ENCODE measurements around the gene FXYD7.
A peak's percentile ranks its signal among the peaks of the same experiment; 100 is the strongest.
"Not testable (repeated sequence)": the region's sequence is repeated elsewhere in the genome, so short reads cannot be mapped to it uniquely, and the experiment has no call there.

Gene FXYD7

DNA sequence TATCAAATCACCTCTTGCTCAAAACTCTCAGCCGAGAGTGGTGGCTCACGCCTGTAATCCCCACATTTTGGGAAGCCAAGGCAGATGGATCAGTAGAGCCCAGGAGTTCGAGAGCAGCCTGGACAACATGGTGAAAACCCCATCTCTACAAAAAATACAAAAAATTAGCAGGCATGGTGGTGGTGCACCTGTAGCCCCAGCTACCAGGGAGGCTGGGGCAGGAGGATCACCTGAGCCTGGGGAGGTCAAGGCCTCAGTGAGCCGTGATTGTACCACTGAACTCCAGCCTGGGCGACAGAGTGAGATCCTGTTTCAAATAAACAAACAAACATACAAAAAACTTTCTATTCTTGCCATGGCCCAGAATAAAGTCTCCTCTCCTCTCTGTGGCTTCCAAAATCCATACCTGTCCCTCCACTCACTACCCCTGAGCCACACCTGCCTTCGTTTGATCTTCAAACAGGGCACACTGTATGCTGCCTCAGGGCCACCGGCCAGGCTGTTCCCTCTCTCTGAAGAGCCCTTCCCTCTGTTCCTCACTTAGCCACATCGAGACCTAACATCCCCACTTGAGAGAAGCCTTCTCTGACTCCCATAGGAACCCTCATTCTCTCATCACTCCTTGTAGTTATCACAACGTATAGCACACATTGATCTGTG is 14.5 kb upstream of the FXYD7 start:
- DNase-seq = no peak

DNA sequence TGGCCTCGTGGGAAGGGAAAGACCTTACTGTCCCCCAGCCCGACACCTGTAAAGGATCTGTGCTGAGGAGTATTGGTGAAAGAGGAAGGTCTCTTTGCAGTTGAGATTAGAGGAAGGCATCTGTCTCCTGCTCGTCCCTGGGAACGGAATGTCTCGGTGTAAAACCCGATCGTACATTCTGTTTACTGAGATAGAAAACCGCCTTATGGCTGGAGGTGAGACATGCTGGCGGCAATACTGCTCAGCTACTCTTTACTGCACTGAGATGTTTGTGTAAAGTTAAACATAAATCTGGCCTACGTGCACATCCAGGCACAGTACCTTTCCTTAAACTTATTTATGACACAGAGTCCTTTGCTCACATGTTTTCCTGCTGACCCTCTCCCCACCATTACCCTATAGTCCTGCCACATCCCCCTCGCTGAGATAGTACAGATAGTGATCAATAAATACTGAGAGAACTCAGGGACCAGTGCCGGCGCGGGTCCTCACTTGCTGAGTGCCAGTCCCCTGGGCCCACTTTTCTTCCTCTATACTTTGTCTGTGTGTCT is 13.3 kb upstream of the FXYD7 start:
- DNase-seq = not testable (repeated sequence)

DNA sequence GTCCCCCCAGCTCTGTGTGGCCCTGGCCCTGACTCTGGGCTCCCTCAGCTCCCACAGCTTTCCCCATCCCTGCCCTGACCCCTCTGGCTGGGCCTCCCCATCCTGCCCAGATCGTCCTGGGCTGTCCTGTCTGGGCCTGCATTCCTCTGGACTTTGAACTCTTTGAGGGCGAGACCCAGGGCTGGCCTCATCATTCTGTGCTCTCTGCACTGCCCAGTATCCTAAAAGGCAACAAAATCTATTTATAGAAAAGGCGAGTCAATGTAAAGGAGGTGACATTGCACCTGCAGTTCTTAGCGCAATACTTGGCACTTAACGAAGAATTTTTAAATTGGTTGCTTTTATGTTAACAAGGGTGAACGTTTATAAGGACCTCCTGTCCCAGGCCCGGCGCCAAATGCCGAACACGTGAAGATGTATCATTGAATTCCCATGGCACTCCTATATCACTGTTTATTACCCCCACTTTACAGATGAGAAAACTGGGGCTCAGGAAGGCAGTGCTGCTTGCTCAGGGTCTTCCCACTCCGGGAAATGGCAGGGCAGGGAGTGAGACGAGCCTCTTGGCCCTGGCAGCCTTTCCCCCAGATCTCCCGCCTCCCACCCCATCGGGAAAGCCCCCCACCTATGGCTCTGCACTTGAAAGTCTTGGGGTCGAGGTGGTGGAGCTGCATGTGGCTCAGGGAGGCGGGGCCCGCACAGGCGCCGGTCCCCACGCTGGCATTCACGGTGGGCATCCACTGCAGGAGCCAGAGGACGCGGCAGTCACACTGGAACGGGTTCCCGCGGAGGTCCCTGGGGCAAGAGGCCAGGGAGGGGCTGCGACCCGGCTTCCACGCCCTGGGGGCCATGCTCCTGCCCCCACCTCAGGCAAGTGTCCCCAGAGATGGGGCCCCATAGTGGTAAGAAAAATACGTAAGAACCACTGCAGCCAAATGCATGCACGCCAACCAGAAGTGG is 12.0 kb upstream of the FXYD7 start:
- DNase-seq = no peak

DNA sequence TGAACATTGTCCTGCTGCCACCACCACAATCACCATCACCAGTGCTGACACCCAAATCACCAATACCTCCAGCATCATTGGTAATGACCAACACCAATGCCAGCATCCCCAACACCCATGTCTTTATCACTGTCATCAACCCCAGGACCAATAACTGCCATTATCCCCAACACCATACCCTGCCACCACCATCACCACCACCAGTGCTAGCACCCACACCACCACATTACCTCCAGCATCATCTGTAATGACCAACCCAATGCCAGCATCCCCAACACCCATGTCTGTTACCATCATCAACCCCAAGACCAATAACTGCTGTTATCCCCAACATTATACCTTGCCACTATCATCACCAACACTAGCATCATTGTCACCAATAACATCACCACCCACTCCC is 10.8 kb upstream of the FXYD7 start:
- DNase-seq = no peak

DNA sequence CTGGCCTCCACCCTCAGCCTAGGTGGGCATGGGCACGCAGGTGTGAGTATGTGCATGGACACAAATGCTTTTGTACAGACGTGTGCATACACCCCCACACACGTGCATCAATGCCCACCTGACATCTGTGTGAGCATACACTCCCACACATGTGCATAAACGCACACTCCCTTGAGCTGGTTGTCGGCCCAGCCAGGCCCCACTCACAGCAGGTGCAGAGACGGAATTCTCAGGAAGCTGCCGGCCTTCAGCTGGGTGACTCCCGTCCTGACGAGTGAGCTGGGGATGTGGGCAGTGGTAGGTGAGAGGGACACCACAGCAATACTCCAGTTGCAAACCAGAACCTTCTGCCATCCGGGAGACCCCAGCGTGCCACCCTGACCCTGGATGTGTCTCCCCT is 9.2 kb upstream of the FXYD7 start:
- no peak for DNase-seq

DNA sequence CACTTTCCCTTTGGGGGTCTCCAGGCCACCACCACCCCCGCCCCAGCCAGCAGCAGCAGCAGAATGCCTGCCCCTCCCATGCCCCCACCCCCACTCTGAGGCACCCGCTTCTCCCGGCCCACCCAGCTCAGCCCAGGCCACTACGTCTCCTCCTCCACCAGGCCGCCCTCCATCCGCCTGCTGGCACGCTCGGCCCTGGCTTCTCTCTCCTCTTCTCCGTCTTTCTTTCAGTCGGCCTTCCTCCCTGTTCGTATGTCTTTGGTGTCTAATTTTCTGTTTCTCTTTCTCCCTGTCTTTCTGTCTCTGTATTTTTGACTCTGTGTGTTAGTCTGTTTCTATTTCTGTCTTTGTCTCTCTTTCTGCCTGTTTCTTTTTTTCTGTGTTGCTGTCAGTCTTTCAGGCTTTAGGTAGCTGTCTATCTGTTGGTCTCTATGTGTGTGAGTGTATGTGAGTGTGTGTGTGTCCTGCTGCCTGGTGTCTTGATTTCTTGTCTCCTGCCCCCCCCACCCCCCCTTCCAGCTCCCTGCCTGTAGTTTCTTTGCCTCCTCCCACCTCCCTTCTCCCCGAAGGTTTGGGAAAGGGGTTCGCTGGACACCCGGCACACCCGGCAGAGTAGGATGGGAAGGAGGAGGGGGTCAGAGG is 8.3 kb upstream of the FXYD7 start, which contains the start of gene LGI4:
TSS of gene LGI4 (minus strand) at position 459 of the 642 bp plus-strand sequence. CDS start at position 80, 379 bp downstream.
- no peak for DNase-seq

DNA sequence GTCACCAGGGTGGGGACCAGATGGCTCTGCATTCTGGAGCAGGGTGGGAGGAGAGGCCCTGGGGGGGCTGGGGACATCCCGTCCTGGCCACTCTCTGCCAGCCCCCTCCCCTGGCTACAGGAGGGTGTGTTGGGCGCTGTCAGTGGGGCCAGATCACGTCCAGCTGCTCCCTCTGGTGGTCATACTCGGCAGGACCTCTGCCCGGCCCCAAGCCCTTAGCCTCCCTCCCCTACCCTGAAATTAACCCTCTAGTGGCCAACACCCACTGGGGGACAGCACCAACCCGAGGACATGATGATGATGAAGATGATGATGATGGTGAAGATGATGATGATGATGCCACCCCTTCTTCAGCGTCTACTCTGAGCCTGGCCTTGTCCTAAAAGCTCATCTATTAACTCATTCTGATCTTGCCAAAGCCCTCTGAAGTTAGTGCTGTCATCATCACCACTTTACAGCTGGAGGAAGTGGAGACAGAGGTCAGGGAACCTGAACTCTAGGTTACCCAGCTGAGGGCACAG is 7.6 kb upstream of the FXYD7 start:
- DNase-seq = peak; percentile 69 to 73

DNA sequence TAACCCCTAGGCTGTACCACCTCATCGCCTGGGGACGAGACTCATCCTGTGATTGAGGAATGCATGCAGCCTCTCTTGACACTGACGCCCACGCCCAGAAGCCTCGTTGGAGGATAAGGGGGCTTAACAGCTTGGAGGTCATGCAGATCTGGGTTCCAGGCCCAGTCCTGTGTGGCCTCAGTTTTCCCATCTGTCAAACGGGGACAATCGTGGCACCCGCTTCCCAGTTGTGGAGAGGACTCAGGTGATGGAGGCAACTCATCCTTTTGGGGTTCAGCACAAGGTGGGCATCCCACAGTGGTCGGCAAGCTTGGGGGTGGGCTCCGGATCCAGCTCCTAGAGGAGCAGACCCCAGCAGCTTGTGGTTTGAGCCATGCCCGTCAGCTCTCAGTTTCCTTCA is 6.8 kb upstream of the FXYD7 start:
- DNase-seq = no peak

DNA sequence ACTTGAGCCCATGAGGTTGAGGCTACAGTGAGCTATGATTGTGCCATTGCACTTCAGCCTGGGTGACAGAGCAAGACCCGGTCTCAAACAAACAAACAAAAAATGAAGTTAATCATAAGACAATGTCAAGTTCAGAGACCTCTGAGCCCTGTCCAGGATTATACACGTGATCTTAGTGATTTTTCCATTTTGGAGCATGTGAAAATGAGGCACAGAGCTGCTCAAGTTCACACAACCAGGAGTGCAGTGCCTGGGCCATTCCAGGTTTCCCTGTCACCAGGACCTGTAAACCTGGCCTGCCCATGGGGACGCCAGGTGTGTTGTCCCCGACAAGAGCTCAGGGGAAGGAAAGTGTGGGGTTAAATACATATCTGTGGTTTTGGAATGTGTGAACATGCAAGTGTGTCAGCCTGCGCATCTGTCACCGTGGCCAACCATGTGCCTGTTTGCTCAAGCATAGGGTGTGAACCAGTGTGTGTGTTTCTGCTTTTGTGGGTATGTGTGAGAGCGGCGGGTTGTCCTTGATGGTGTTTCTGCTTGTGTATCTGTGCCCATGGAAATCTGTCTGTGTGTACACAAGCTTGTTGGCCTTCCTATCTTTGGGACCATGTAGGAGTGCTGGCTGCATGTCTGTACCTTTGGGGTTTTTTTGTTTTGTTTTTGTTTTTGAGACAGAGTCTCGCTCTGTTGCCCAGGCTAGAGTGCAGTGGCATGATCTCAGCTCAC is 5.9 kb upstream of the FXYD7 start:
- DNase-seq = no peak

DNA sequence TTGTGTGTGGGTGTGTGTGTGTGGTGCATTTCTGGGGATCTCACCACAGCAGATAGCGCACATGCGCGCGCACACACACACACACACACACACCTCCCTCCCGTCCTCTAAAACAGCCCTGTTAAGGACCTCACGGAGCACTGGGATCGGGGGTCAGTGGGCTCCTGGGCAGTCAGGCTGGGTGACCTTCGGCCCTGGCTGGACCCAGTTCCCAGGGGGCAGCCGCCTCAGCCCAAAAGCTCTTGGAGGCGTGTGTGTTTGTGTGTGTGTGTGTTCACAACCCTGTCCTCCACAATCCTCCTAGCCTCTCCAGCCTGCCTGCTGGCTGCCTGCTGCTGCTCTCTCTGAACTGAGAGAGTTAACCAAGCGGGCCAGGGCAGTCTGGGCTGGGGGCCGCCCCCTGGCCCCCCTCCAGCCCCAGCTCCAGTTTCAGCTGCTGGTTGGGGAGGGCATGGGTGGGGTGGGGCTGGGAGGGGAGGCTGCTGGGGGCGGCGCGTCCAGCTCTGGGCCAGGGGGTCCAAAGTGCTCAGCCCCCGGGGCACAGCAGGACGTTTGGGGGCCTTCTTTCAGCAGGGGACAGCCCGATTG is 4.7 kb upstream of the FXYD7 start, which contains the start of gene FXYD1:
TSS of gene FXYD1 (plus strand) at position 520 of the 588 bp plus-strand sequence. CDS start 1,256 bp downstream, outside the sequence.
- DNase-seq = no peak

DNA sequence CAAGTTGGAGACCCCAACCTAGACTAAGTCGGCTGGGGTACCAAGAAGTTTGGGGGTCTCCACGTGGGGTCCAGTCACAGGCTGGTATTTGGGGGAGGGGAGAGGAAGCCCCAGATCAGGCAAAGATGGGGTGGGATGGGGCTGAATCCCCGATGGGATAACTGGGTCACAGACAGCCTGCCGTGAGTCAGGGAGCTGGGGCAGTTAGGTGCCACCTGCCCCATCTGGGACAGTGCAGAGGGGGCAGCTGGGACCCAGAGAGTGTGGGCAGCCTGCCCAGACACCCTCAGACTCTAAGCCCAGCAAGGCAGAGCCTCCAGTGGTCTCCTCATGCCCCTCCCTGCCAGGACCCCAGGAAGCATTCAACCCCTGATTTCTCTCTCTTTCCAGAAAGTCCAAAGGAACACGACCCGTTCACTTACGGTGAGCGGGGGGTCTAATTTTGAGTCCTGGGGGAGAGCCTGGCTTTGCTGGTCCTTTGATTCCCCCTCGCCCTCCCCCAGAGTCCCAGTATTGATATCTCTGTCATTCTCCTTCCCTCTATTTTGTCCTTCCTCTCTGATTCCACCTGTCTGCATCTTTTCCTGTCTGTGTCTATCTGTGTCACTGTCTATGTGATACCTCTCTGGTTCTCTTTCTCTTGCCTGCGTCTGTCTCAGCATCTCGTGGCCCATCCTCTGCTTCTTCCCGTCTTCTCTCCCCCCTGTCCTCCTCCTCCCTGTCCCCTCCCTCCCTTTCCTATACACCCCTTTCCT is 2.7 kb upstream of the FXYD7 start:
- no peak for DNase-seq

DNA sequence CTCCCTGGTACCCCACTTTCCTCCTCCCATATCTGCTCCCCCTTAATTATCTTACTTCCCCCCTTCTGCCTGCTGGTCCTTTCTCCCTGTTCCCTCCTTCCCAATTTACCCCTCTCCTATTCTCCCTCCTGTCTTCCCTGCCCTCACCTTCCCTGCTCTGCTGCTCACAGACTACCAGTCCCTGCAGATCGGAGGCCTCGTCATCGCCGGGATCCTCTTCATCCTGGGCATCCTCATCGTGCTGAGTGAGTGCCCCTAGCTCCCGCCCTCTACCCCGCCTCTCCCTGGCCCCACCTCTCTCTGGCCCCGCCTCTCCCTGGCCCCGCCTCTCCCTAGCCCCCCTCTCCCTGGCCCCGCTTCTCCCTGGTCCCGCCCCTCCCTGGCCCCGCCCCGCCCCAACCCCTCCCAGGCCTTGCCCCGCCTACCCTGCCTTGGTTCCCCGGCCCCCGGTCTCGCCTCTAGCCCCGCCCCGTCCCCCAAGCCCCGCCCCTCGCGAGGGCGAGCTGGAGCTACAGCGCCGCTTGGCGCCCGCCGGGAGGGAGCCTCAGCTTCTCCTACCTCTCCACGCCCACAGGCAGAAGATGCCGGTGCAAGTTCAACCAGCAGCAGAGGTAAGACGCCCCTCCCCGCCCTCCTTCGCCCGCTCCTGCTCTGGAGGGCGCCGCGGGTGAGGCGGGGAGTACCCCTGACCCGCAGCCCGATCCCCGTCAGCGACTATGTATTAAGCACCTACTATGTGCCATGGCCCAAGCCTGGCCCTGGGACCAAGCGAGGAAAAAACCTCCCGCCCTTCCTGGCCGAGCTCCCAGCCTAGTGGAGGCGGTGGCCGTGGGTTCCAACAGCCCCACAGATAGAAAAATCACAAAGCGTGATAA is 1.9 kb upstream of the FXYD7 start:
- DNase-seq = peak; percentile 94 to 98

DNA sequence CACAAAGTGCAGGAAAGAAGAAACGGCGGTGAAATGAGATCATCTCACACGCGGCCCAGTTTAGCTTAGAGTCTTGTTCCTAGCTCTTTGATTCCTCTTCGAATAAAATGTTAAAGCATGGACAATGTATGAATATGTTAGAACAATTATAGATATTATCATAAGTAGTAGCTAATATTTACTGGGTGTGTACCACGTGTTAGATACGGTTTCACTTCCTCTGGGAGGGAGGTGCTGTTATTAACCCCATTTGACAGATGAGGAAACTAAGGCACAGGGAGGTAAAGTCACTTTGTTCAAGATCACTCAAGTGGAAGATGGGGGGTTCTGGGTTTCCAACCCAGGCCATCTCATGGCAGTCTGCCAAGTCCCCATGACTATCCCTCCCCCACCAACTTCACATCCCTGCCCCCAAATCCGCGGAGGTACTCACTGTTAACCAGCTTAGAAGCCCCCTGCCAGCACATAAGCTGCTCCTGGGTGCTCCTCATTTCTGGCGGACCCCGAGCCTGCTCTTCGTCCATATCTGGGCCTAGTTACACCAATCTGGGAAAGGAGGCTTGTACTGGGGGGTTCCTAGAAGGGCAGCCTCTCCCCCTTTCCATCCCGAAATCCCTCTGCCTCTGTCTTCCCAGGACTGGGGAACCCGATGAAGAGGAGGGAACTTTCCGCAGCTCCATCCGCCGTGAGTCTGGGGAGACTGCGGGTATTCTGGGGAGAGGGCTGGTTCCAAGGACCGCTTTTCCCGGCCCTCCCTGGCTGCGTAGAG is 1.0 kb upstream of the FXYD7 start:
- DNase-seq = no peak

DNA sequence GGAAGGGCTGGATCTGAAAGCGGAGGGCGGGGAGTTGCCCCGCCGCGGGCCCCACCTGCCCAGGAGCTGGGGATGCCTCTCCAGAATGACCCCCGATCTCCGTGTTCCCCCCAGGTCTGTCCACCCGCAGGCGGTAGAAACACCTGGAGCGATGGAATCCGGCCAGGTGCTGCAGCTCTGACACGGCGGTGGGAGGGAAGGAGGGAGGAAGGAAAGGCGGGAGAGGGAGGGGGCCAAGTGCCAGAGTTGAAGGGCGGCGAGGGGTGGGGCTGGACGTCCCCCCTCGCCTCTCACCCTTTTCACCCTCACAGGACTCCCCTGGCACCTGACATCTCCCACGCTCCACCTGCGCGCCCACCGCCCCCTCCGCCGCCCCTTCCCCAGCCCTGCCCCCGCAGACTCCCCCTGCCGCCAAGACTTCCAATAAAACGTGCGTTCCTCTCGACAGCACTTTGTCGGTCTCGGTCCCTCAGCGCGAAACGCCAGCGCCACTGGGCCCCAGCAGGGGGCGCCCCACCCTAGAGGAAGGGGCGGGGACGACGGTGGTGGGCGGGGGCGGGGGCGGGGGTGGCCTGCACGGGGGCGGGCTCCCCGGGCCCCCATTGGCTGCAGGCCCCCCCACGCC is 337 bp upstream of the FXYD7 start:
- DNase-seq = peak in 1 of 2 donors; percentile 52

DNA sequence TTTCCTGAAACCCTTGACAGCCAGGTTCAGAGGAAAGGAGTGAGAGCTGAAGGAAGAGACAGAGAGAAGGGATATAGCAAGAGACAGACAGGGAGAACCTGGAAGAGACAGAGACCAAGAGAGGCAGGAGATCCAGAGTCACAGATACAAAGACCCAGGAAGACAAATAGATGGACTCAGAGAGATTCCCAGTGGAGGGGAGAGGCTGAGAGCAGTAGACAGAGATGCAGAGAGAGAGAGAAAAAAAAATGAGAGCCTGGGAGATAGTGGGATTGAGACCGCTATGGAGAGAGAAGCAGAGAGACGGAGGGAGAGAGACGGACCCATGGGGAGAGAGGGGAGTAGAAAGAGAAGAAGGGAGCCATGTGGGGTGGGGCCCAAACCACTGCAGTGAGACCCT is 763 bp downstream of the FXYD7 start:
- DNase-seq = no peak

DNA sequence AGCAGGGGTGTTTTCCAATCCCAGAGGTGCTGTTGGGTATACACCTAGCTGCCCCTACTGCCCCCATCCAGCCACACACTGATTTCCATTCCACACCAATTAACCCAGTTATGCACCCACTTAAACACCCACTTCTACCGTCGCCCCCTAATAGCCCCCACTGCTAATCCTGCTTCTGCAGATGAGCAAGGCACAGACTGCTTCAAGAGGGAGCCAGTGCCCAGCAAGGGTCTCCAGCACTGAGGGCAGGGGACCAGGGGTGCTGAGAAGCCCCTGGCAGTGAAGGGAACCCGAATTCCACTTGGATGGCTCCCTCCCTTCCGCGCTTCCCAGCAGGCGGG is 1.2 kb downstream of the FXYD7 start:
- DNase-seq = no peak

DNA sequence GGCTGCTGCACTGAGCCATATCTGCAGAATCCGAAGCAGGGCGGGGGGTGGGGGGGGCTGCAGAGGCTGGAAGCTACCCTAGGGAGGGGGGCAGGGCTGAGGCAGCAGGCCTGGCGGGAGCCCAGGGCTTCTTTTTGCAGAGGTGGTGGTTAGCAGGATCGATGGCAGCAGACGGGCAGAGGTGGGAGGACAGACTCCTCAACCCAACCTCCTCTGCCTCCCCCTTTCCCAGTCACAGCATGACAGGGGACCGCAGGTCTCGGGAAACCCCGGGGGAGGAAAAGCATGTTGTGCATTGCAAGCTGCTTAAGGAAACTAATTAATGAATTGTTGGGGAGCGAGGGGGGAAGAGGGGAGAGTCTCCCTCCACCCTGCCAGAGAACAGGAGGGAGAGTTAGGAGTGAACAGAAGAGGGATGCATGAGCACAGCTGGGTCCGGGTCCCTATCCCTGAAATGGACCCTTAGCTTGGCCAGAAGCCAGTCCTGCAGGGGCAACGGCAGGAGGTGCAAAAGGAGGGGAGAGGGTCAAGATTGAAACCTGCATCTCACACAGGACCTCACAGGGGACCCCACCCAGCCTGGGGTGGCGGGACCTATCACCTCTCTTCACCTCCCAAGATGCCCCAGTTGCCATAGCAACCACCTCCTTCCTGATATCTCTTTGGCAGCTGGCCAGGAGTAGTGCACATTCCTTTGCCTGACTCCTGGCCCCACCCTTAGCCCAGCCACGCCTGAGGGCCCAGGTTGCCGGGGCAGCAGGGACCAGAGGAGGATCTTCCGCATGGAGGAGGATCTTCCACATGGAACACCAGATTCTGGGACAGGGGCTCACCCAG is 1.8 kb downstream of the FXYD7 start:
- DNase-seq = no peak

Measured in hippocampal formation (tissue), 2 donors.